Keratinocyte (primary cell): ENCODE results near the gene GRIN3B. TPM values are rescaled to one million over a fixed set of nuclear protein-coding genes. Genes with fewer than 3 reads are reported as not detected.

Source experiments
- DNase-seq: peaks from one replicate; pipeline ENCODE4 v3.0.0-alpha.2; 2011; ENCODE audit warnings: low read depth, missing footprints, low spot score
- FAIRE-seq: peaks from 2 replicates; lab custom pipeline; 2011; peaks lifted over from hg19 to GRCh38; lab: Jason Lieb, UNC
- H2AFZ ChIP-seq: 2 replicates; pipeline ENCODE4 v1.6.0; 2012; ENCODE audit warnings: low read length, control low read depth, inconsistent platforms; ENCODE audit not compliant: control insufficient read depth
- H3K27ac ChIP-seq: 2 replicates; pipeline ENCODE4 v1.5.1; 2011; ENCODE audit warnings: low read length; ENCODE audit not compliant: control insufficient read depth, insufficient read depth
- H3K27me3 ChIP-seq: 3 replicates; pipeline ENCODE4 v1.6.0; 2011; ENCODE audit warnings: low read length; ENCODE audit not compliant: control insufficient read depth, insufficient read depth; ENCODE audit errors: extremely low read depth
- H3K36me3 ChIP-seq, 2 experiments: 2 replicates in 1 of 2; 3 replicates in 1 of 2; pipeline ENCODE4 v1.5.1; 2011; ENCODE audit warnings: low read length in 2 of 2, mild to moderate bottlenecking in 1 of 2; ENCODE audit not compliant: control insufficient read depth in 2 of 2, insufficient read depth in 2 of 2; ENCODE audit errors: extremely low read depth in 1 of 2
- H3K4me1 ChIP-seq: 3 replicates; pipeline ENCODE4 v1.5.1; 2011; ENCODE audit warnings: low read length; ENCODE audit not compliant: control insufficient read depth, insufficient read depth; ENCODE audit errors: extremely low read depth
- H3K4me2 ChIP-seq: 3 replicates; pipeline ENCODE4 v1.6.0; 2011; ENCODE audit warnings: low read depth, low read length; ENCODE audit not compliant: control insufficient read depth, insufficient read depth; ENCODE audit errors: extremely low read depth
- H3K4me3 ChIP-seq, 3 experiments: fragments of 200-600 bp in 1 of 3; sonication (generic) in 1 of 3; 2 replicates in 2 of 3; 3 replicates in 1 of 3; pipeline ENCODE4 v1.5.1; 2011 to 2016; ENCODE audit warnings: low read length in 3 of 3, mild to moderate bottlenecking in 3 of 3, control low read depth in 2 of 3, inconsistent platforms in 1 of 3, low read depth in 1 of 3, mixed read lengths in 1 of 3, mixed run types in 1 of 3, moderate library complexity in 1 of 3; ENCODE audit not compliant: control insufficient read depth in 2 of 3, insufficient read depth in 2 of 3; ENCODE audit errors: extremely low read depth in 1 of 3
- H3K79me2 ChIP-seq: 2 replicates; pipeline ENCODE4 v1.6.0; 2012; ENCODE audit warnings: low read length; ENCODE audit not compliant: control insufficient read depth, insufficient read depth
- H3K9ac ChIP-seq: 3 replicates; pipeline ENCODE4 v1.6.0; 2011; ENCODE audit warnings: low read length; ENCODE audit not compliant: control insufficient read depth, insufficient read depth; ENCODE audit errors: extremely low read depth
- H3K9me1 ChIP-seq: 3 replicates; pipeline ENCODE4 v1.6.0; 2011; ENCODE audit warnings: low read length; ENCODE audit not compliant: control insufficient read depth, insufficient read depth; ENCODE audit errors: extremely low read depth
- H3K9me3 ChIP-seq: 2 replicates; pipeline ENCODE4 v1.5.1; 2012; ENCODE audit warnings: low read depth, low read length; ENCODE audit not compliant: control insufficient read depth
- H4K20me1 ChIP-seq: 3 replicates; pipeline ENCODE4 v1.6.0; 2011; ENCODE audit warnings: low read length; ENCODE audit not compliant: control insufficient read depth, insufficient read depth; ENCODE audit errors: extremely low read depth
- CTCF ChIP-seq, 3 experiments: IDR thresholded peaks in 1 of 3; conservative IDR thresholded peaks in 1 of 3; optimal IDR thresholded peaks in 1 of 3; 2 replicates in 2 of 3; 3 replicates in 1 of 3; pipeline versions ENCODE3 to v1.5.1; 2011; ENCODE audit warnings: low read length in 3 of 3, mild to moderate bottlenecking in 3 of 3, moderate library complexity in 2 of 3, control low read depth in 1 of 3, inconsistent platforms in 1 of 3; ENCODE audit not compliant: insufficient read depth in 2 of 3; ENCODE audit errors: extremely low read depth in 1 of 3
- EZH2 ChIP-seq: IDR thresholded peaks from one replicate; pipeline ENCODE4 v1.6.1; 2012; ENCODE audit warnings: inconsistent platforms, mild to moderate bottlenecking, low read length, moderate library complexity
- dilution Hi-C: fragments of 300-500 bp; cut with MboI; formaldehyde crosslinking; loops from one replicate; pipeline ENCODE4 v1.7.0; 2020; ENCODE audit warnings: low sequenced_read_pairs; ENCODE audit not compliant: extremely low pct_ligation_motif_present
- polyA plus RNA-seq, 5 experiments: library from polyadenylated mRNA; depleted of rRNA in 3 of 5; stranded (reverse) in 3 of 5; stranded (forward) in 1 of 5; unstranded in 1 of 5; fragments of >200 nt; gene quantifications; 1 replicate in 1 of 5; 2 replicates in 3 of 5; 3 replicates in 1 of 5; pipeline versions ENCODE4 v1.2.1 to v1.2.3, GENCODE V29; 2011 to 2012; ENCODE audit warnings: missing spikeins in 2 of 5, low read depth in 1 of 5, low replicate concordance in 1 of 5
- small RNA-seq, 3 experiments: library from RNA; depleted of rRNA; stranded (forward); fragments of <200 nt; gene quantifications; one replicate each; pipeline ENCODE3, GENCODE V24; 2012; ENCODE audit warnings: low read depth in 3 of 3, low replicate concordance in 1 of 3; ENCODE audit not compliant: insufficient read length in 3 of 3

GRIN3B gene
- polyA plus RNA-seq, 1 donor (not counting 4 experiments of a cell fraction or from before 2014, with no cell fraction given): 0.20 TPM

DNA sequence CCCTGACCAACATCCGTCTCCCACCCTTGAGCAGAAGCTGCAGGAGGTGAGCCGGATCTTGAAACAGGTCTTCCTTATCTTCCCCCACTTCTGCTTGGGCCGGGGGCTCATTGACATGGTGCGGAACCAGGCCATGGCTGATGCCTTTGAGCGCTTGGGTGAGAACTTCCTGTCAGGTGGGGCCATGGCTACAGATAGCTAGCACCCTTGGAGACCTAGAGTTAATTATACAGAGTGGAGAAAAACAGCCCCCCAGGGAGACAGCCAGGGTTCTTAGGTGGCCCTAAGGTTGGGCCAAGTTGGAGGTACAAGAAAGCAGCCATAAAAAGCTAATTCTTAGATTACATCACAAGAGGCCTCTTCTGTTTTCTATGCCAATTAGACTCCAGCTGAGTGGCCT is 57.9 kb downstream of the GRIN3B start:
- no peak overlapping the region for H3K27ac ChIP-seq
- H3K36me3 ChIP-seq: peaks cover 13 to 35% of the 10 kb centered on the region in 2 experiments
- dilution Hi-C loops: no loop called here
- no peaks in the 10 kb centered on the region for H3K79me2 ChIP-seq
- H4K20me1 ChIP-seq: no peaks in the 10 kb centered on the region
- no peak overlapping the region for H3K9ac ChIP-seq
- FAIRE-seq: no peak
- H3K4me1 ChIP-seq: no peaks in the 10 kb centered on the region
- peaks cover 28% of the 10 kb centered on the region for H3K9me3 ChIP-seq
- no peak overlapping the region for H3K4me2 ChIP-seq
- H3K4me3 ChIP-seq: no peak overlapping the region
- DNase-seq: no peak
- no peaks in the 10 kb centered on the region for H3K27me3 ChIP-seq
- no peak overlapping the region for H2AFZ ChIP-seq
- no peaks in the 10 kb centered on the region for H3K9me1 ChIP-seq
- TF ChIP-seq EZH2 (no peak), CTCF (optimal IDR thresholded peaks at IDR 0.05 in 1 of 3, IDR thresholded peaks at IDR 0.05 in 1 of 3, conservative IDR thresholded peaks at IDR 0.05 in 1 of 3; ENCODE audit: extremely low read depth in 1 of 3, insufficient read depth in 2 of 3, low read length in 3 of 3) (no peak)

Small RNAs within 50 kb of the gene (small RNA-seq; reads per million reads assigned to genes)
- gene RNU6-2: 0.33 to 1.5 (median 0.67) reads per million in 3 experiments

Other genes starting within 250 kb of the GRIN3B start
- 17.5 to 25.4 TPM (median 25.0 TPM) in 3 replicates for gene MISP, start 249.3 kb upstream of the GRIN3B start, polyA plus RNA-seq
- 117 to 180 TPM (median 130 TPM) in 3 replicates for gene PTBP1, start 203.0 kb upstream of the GRIN3B start, polyA plus RNA-seq
- gene PLPPR3, start 178.5 kb upstream of the GRIN3B start, polyA plus RNA-seq: 0.02 to 0.08 TPM in 2 of 3 replicates, not detected in the other
- not detected in 3 replicates for gene AZU1, start 172.6 kb upstream of the GRIN3B start, polyA plus RNA-seq
- not detected in 3 replicates for gene PRTN3, start 159.4 kb upstream of the GRIN3B start, polyA plus RNA-seq
- gene ELANE, start 148.1 kb upstream of the GRIN3B start, polyA plus RNA-seq: not detected in 3 replicates
- 0.37 to 1.6 TPM (median 0.47 TPM) in 3 replicates for gene CFD, start 140.8 kb upstream of the GRIN3B start, polyA plus RNA-seq
- 9.7 to 20.3 TPM (median 12.0 TPM) in 3 replicates for gene MED16, start 107.2 kb upstream of the GRIN3B start, polyA plus RNA-seq
- gene RNU6-9, start 106.9 kb upstream of the GRIN3B start, polyA plus RNA-seq: not detected in 3 replicates
- gene R3HDM4, start 87.2 kb upstream of the GRIN3B start, polyA plus RNA-seq: 33.5 to 48.0 TPM (median 47.9 TPM) in 3 replicates
- not detected in 3 replicates for gene KISS1R, start 83.1 kb upstream of the GRIN3B start, polyA plus RNA-seq
- gene ARID3A, start 74.4 kb upstream of the GRIN3B start, polyA plus RNA-seq: 2.6 to 3.4 TPM (median 3.1 TPM) in 3 replicates
- 26.3 to 48.7 TPM (median 38.3 TPM) in 3 replicates for gene WDR18, start 16.1 kb upstream of the GRIN3B start, polyA plus RNA-seq
- gene TMEM259, start 20.7 kb downstream of the GRIN3B start, polyA plus RNA-seq: 61.5 to 136 TPM (median 88.0 TPM) in 3 replicates
- gene RNU6-2, start 21.1 kb downstream of the GRIN3B start, polyA plus RNA-seq: not detected in 3 replicates
- 105 to 495 TPM (median 136 TPM) in 3 replicates for gene CNN2, start 26.2 kb downstream of the GRIN3B start, polyA plus RNA-seq
- gene ABCA7, start 39.7 kb downstream of the GRIN3B start, polyA plus RNA-seq: 7.4 to 11.0 TPM (median 7.9 TPM) in 3 replicates
- gene ARHGAP45, start 66.7 kb downstream of the GRIN3B start, polyA plus RNA-seq: 0.56 to 1.3 TPM (median 1.1 TPM) in 3 replicates
- 178 to 229 TPM (median 200 TPM) in 3 replicates for gene POLR2E, start 95.0 kb downstream of the GRIN3B start, polyA plus RNA-seq
- gene GPX4, start 103.6 kb downstream of the GRIN3B start, polyA plus RNA-seq: 193 to 279 TPM (median 243 TPM) in 3 replicates
- gene SBNO2, start 173.8 kb downstream of the GRIN3B start, polyA plus RNA-seq: 10.9 to 19.4 TPM (median 13.1 TPM) in 3 replicates
- gene STK11, start 205.4 kb downstream of the GRIN3B start, polyA plus RNA-seq: 24.6 to 31.4 TPM (median 28.1 TPM) in 3 replicates
- gene CBARP, start 237.6 kb downstream of the GRIN3B start, polyA plus RNA-seq: 0.93 to 2.8 TPM (median 1.2 TPM) in 3 replicates
- 51.3 to 95.4 TPM (median 80.0 TPM) in 3 replicates for gene ATP5F1D, start 241.3 kb downstream of the GRIN3B start, polyA plus RNA-seq
- gene MIDN, start 248.2 kb downstream of the GRIN3B start, polyA plus RNA-seq: 4.7 to 14.1 TPM (median 6.8 TPM) in 3 replicates